Ishikawa (cell line): ENCODE data around the gene CAMTA1.
A peak's percentile ranks its signal among the peaks of the same experiment; 100 is the strongest.

Source experiments
- CEBPB ChIP-seq: IDR thresholded peaks from 2 replicates; pipeline ENCODE4 v1.6.1; 2012
- CREB1 ChIP-seq: IDR thresholded peaks from 2 replicates; pipeline ENCODE4 v1.6.1; 2012; ENCODE audit warnings: low read depth
- EGR1 ChIP-seq: IDR thresholded peaks from 2 replicates; pipeline ENCODE4 v1.6.1; 2012
- EP300 ChIP-seq: IDR thresholded peaks from 2 replicates; pipeline ENCODE4 v1.6.1; 2012; ENCODE audit warnings: borderline replicate concordance
- FOXM1 ChIP-seq: IDR thresholded peaks from 2 replicates; pipeline ENCODE4 v1.6.1; 2012; ENCODE audit warnings: low read depth, borderline replicate concordance
- NFIC ChIP-seq: IDR thresholded peaks from 2 replicates; pipeline ENCODE4 v1.6.1; 2012
- RAD21 ChIP-seq: IDR thresholded peaks from 2 replicates; pipeline ENCODE4 v1.6.1; 2012; ENCODE audit warnings: low read depth
- REST ChIP-seq: IDR thresholded peaks from 2 replicates; pipeline ENCODE4 v1.6.1; 2012; ENCODE audit warnings: low read depth, mild to moderate bottlenecking
- TAF1 ChIP-seq: IDR thresholded peaks from 2 replicates; pipeline ENCODE4 v1.6.1; 2012; ENCODE audit warnings: low read depth, mild to moderate bottlenecking
- TCF12 ChIP-seq: IDR thresholded peaks from 2 replicates; pipeline ENCODE4 v1.6.1; 2012; ENCODE audit warnings: low read depth
- TEAD4 ChIP-seq: IDR thresholded peaks from 2 replicates; pipeline ENCODE4 v1.6.1; 2012
- YY1 ChIP-seq: IDR thresholded peaks from 2 replicates; pipeline ENCODE4 v1.6.1; 2012; ENCODE audit warnings: low read depth
- ZBTB7A ChIP-seq: IDR thresholded peaks from 2 replicates; pipeline ENCODE4 v1.6.1; 2012; ENCODE audit warnings: low read depth
- TF ChIP-seq, protein P1 (sequence below): IDR thresholded peaks from 2 replicates; pipeline ENCODE4 v1.6.1; 2012
- TF ChIP-seq, protein P2 (sequence below): IDR thresholded peaks from 2 replicates; pipeline ENCODE4 v1.6.1; 2012

The CAMTA1 gene

DNA sequence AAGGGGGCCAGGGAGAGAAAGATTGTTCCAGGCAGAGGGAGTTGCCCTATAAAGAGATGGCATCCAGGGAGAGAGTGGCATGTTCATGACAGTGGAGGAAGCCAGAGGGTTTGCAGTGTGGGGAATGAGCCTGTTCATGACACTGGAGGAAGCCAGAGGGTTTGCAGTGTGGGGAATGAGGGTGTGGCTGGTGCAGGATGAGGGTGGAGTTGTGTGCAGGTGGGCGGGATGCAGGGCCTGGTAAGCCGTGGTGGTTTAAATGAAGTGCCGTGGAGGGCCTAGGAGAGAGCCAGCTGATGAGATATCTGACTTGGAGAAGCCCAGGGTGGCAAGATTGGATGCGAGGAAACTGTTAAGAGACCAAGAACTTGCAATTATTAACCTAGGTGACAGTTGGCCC is 131.8 kb downstream of the CAMTA1 start:
- TF ChIP-seq TAF1 (no peak), EP300 (no peak), YY1 (no peak), CEBPB (no peak), REST (no peak), ZBTB7A (no peak), TEAD4 (no peak), TCF12 (no peak), EGR1 (no peak), RAD21 (no peak), CREB1 (no peak), FOXM1 (no peak), NFIC (no peak)
- TF ChIP-seq, protein P1, sequence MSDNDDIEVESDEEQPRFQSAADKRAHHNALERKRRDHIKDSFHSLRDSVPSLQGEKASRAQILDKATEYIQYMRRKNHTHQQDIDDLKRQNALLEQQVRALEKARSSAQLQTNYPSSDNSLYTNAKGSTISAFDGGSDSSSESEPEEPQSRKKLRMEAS, result no peak
- TF ChIP-seq, protein P2, sequence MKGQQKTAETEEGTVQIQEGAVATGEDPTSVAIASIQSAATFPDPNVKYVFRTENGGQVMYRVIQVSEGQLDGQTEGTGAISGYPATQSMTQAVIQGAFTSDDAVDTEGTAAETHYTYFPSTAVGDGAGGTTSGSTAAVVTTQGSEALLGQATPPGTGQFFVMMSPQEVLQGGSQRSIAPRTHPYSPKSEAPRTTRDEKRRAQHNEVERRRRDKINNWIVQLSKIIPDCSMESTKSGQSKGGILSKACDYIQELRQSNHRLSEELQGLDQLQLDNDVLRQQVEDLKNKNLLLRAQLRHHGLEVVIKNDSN, result no peak

DNA sequence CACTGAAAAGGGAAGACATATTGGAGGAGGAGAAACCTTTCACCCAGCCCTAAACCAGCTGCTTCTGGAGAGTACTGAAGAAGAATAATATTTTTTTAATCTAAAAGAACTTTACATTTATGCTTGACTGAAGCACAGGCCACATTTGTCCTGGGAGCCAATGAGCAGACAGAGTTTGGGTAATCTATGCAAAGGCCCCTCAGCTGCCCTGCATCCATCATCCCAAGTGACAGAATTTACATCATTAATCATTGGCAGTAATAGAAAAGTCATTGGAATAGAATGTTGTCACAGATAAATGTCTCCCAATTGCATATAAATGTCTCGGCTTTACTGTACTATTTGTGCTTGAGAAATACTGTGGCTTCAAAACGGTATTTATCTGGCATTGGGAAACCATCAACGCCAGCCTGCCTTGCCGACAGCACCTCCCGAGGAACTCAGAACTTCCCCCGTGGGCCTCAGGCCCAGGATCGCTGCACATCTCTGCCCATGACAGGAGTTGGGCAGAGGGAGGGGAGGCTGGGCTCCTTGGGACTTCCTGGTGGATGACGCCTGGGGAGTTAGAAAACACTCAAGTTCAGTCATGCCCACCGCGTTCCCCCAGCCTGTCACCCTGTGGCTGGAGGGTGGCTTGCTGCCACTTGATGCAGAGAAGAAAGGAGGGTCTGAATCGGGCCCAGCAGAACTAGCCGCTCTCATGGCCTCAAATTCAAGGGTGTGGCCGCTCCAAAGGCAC is 133.1 kb downstream of the CAMTA1 start:
- no peak for TF ChIP-seq EP300
- no peak for TF ChIP-seq TCF12
- no peak for TF ChIP-seq EGR1
- TF ChIP-seq CREB1, result no peak
- no peak for TF ChIP-seq RAD21
- TF ChIP-seq, protein P2, result no peak
- no peak for TF ChIP-seq YY1
- no peak for TF ChIP-seq CEBPB
- no peak for TF ChIP-seq FOXM1
- no peak for TF ChIP-seq ZBTB7A
- TF ChIP-seq TEAD4, result no peak
- TF ChIP-seq NFIC, result no peak
- TF ChIP-seq TAF1, result no peak
- TF ChIP-seq REST, result no peak
- TF ChIP-seq, protein P1, result no peak

DNA sequence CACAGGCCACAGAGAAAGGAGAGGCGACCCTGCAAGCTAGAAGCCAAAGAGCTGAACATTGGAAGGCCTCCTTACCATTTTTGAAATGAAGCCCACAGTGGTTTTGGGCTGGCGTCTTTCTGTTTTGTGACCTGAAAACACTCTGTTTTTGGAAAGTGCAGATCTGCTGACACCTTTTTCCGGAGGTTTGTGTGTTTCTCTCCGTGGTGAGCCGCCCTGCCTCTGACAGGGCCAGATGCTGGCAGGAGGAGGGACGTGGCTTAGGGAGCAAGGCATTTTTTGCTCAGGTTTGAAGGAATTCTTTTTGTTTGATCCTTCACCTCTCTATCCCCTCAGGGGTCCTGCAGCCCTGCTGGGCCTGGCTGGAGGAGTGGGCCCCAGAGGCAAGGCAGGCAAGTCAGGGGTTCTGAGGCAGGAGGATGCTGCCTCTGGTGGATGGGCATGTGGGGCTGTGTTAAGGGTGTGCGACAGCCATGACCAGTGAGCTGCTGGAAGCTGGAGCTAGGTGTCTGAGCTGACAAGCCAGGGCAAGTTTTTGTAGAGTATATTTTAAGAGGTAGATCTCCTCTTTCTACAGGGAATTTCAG is 133.8 kb downstream of the CAMTA1 start:
- TF ChIP-seq CREB1 (no peak), NFIC (no peak), EP300 (no peak), TEAD4 (no peak)

GRCh38 chr1:6922096-6922931 is 137.1 kb downstream of the CAMTA1 start:
- peak; percentile 71 for TF ChIP-seq NFIC
- no peak for TF ChIP-seq CREB1

DNA sequence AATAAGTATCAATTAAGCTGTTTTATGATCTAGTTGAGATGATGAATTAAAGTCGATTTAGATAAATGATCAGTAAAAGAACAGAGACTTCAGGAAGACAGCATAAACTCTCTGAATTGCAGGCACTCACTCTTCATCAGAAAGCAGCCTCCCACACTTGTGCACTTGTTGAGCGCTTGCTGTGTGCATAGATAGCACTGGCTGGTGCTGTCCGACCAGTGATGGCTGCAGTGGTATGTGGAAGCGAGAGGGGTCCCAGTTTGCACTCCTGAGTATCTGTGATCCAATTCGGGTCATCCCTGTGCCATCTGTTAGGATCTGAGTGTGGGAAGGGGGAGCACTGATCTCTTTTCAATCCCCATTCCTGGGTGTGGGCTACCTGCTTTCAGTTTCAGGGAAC is 137.8 kb downstream of the CAMTA1 start:
- TF ChIP-seq CEBPB, result no peak
- TF ChIP-seq ZBTB7A, result no peak
- no peak for TF ChIP-seq CREB1
- TF ChIP-seq EP300, result no peak
- TF ChIP-seq, protein P1, result no peak
- no peak for TF ChIP-seq YY1
- TF ChIP-seq, protein P2, result no peak
- no peak for TF ChIP-seq TAF1
